Immature natural killer cell (primary cell): ENCODE data around the gene BBOX1. TPM values are rescaled to one million over a fixed set of nuclear protein-coding genes. Genes with fewer than 3 reads are reported as not detected.
"Not testable (repeated sequence)": the region's sequence is repeated elsewhere in the genome, so short reads cannot be mapped to it uniquely, and the experiment has no call there.

Experiments used
- DNase-seq, 3 donors: peaks; one replicate each; pipeline ENCODE4 v3.0.0; 2022; ENCODE audit warnings: mixed read lengths in 1 of 3
- H3K27ac Mint-ChIP-seq, 6 donors: one replicate each; pipeline ENCODE4 v1.8.0; 2020; ENCODE audit warnings: mixed read lengths in 6 of 6, mild to moderate bottlenecking in 5 of 6, inconsistent platforms in 4 of 6, moderate library complexity in 3 of 6
- H3K27me3 Mint-ChIP-seq, 3 donors: one replicate each; pipeline ENCODE4 v1.8.0; 2020 to 2021; ENCODE audit warnings: low read depth in 3 of 3, mild to moderate bottlenecking in 3 of 3, mixed read lengths in 3 of 3, moderate library complexity in 3 of 3, inconsistent platforms in 1 of 3
- H3K36me3 Mint-ChIP-seq, 3 donors: one replicate each; pipeline ENCODE4 v1.8.0; 2020; ENCODE audit warnings: mixed read lengths in 3 of 3, inconsistent platforms in 2 of 3, mild to moderate bottlenecking in 2 of 3
- H3K4me1 Mint-ChIP-seq, 2 donors: one replicate each; pipeline ENCODE4 v1.8.0; 2020; ENCODE audit warnings: inconsistent platforms in 2 of 2, mild to moderate bottlenecking in 2 of 2, mixed read lengths in 2 of 2, moderate library complexity in 1 of 2
- H3K4me3 Mint-ChIP-seq, 5 donors: one replicate each; pipeline ENCODE4 v1.8.0; 2020; ENCODE audit warnings: mild to moderate bottlenecking in 5 of 5, mixed read lengths in 5 of 5, inconsistent platforms in 3 of 5, moderate library complexity in 3 of 5
- H3K9me3 Mint-ChIP-seq, 6 donors: one replicate each; pipeline ENCODE4 v1.8.0; 2020; ENCODE audit warnings: mild to moderate bottlenecking in 6 of 6, mixed read lengths in 6 of 6, inconsistent platforms in 4 of 6, moderate library complexity in 3 of 6
- polyA plus RNA-seq, 3 donors: library from polyadenylated mRNA; unstranded; fragments of 300-500 nt; fragmentation: Illumina TruSeq; gene quantifications; one replicate each; pipeline ENCODE4 v1.2.3, GENCODE V29; 2021

BBOX1 gene, protein sequence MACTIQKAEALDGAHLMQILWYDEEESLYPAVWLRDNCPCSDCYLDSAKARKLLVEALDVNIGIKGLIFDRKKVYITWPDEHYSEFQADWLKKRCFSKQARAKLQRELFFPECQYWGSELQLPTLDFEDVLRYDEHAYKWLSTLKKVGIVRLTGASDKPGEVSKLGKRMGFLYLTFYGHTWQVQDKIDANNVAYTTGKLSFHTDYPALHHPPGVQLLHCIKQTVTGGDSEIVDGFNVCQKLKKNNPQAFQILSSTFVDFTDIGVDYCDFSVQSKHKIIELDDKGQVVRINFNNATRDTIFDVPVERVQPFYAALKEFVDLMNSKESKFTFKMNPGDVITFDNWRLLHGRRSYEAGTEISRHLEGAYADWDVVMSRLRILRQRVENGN
- not detected for polyA plus RNA-seq

DNA sequence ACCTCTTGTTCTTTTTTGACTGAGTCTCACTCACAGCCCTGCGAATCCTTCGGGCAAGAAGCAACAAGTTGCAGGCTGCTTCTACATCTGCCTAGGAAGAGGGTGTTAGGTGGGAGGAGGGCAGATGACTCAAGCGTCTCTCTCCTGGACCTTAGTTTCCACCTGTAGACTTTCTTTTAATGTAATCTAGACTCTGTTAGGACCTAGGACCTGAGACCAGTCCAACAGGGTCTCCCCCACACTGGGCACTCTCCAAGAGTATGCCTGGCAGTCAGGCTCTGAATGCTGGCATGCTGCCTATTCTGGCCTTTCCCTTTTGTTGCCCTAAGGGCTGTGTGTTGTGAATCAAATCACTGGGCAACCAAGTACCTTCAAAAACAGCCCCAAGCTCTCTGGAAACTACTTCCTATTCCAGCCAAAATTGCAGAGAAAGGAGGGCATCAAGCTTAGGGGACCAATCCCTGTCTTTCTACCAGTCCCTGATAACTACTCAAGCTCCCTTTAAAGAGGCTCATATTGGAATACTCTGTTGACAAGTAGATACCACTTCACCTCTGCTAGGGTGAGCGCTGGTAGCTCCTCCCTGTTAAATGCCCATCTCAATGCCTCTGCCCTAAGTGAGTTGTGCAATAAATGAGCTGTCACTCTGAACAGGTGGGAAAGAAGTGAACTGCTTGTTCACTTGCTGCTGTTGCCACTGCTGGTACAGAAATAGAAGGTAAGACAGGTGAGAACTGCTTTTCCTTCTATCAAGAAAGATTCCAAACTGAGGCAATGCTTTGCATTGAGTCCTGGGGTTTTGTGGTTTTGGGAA, at the start of gene BBOX1:
Gene BBOX1, plus strand, starts transcription at position 514 of the 814 bp plus-strand sequence. CDS start 14,616 bp downstream, outside the sequence.
- Mint-ChIP-seq H3K4me1 (no peaks in the 10 kb centered on the region), H3K9me3 (peaks cover 8 to 19% (median 11%) of the 10 kb centered on the region in 6 donors), H3K27ac (no peak within 1 kb of the TSS), H3K27me3 (no peaks in the 10 kb centered on the region), H3K36me3 (no peaks in the 10 kb centered on the region), H3K4me3 (no peak within 1 kb of the TSS)
- DNase-seq = no peak

DNA sequence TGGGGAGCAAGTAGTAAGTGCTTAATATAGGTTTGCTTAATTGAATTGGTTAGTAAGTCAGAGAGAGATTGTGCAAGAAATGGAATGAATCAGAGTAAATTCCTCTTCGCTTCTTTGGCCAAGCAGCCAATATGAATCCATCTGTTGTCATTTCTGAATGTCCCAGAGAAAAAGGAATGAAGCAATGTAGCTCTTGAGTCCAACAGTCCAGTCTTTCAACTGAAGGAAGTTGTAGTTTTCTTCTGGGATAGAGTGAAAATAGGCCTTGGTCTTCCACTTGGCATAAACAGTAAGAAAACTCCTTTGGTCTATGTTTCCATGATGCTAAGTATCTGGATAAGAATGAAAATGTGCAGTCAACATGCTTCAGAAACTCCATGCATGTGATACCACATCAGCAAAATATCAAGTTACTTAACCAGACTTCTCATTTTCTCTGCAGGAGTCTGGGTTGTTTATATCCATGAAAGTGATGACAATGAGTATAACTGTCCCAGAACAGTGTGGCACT, 48.5 kb upstream of the BBOX1 start:
- Mint-ChIP-seq H3K4me1 (no peaks in the 10 kb centered on the region), H3K4me3 (no peak overlapping the region), H3K27ac (no peak overlapping the region), H3K36me3 (no peaks in the 10 kb centered on the region), H3K9me3 (peaks cover 0 to 31% (median 9%) of the 10 kb centered on the region in 6 donors), H3K27me3 (no peaks in the 10 kb centered on the region)
- no peak for DNase-seq

DNA sequence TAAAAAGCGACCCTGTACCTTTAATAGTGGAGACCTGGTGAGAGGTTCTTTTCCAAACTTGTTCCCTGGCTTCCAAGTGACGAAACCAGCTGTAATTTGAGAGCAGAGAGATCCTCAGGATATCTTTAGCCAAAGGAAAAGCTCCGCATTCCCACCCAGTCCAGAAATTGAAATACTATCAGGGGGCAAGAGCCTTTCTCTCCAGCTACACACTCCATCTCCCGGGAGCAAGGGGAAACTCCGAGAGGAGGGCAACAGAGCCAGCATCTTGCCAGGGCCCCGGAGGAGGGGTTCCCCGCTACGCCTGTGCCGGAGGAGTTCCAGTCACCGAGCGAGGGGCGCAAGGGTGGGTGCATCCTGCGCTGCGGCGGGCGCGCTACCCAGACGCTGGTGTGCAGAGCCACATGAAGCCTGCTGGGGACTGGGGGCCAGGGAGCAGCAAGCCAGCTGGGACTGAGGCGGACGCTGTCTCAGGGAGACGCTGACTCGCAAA, 46.6 kb upstream of the BBOX1 start, which contains the start of gene FIBIN:
Gene FIBIN, plus strand, starts transcription at position 148 of the 493 bp plus-strand sequence. CDS start 415 bp downstream, outside the sequence.
- Mint-ChIP-seq H3K36me3 (no peaks in the 10 kb centered on the region), H3K27ac (no peak within 1 kb of the TSS), H3K4me3 (no peak within 1 kb of the TSS), H3K4me1 (no peaks in the 10 kb centered on the region), H3K9me3 (peaks cover 0 to 23% (median 5%) of the 10 kb centered on the region in 6 donors), H3K27me3 (no peaks in the 10 kb centered on the region)
- no peak for DNase-seq

DNA sequence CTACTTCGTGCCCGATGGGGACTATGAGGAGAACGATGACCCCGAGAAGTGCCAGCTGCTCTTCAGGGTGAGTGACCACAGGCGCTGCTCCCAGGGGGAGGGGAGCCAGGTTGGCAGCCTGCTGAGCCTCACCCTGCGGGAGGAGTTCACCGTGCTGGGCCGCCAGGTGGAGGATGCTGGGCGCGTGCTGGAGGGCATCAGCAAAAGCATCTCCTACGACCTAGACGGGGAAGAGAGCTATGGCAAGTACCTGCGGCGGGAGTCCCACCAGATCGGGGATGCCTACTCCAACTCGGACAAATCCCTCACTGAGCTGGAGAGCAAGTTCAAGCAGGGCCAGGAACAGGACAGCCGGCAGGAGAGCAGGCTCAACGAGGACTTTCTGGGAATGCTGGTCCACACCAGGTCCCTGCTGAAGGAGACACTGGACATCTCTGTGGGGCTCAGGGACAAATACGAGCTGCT, 46.0 kb upstream of the BBOX1 start:
- no peak for DNase-seq
- Mint-ChIP-seq H3K27me3 (no peaks in the 10 kb centered on the region), H3K4me1 (no peaks in the 10 kb centered on the region), H3K9me3 (peaks cover 0 to 28% (median 5%) of the 10 kb centered on the region in 6 donors), H3K4me3 (no peak overlapping the region), H3K36me3 (no peaks in the 10 kb centered on the region), H3K27ac (no peak overlapping the region)

DNA sequence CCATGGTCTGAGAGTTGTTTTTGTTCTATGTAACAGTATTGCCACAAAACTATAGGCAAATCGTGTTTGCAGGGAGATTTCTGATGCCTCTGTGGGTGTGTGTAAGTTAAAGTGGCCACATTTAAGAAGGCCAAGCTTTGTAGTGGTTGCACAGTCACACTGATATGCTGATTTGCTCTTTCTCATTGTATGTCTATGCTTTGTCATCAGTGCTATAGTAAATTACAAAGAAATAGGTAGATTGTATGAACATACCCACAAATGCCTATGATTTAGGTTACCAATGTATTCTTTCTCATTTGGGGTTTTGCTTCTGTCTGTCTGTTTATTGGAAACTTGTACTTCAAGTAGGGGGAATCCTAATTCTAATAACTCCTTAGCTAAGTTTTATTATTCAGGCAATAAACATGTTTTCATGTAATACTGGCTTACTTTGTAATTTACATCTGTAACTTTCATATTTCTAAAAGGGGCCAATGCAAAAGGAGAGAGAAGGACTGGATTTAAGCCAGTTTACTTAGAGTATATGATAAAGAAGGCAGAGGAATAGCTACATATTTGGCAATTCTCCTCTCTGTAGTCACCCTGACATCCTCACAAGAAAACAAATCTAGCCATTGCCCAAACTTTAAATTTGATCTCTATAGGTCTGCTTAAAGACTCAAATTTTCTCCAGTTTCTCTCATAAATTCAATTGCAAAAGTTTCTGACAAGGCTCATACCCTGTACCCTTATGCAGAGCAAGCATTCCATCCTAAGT, 44.7 kb upstream of the BBOX1 start:
- DNase-seq = no peak
- Mint-ChIP-seq H3K27me3 (peaks cover 0 to 2% (median 0%) of the 10 kb centered on the region in 3 donors), H3K4me1 (no peaks in the 10 kb centered on the region), H3K27ac (no peak overlapping the region), H3K9me3 (peaks cover 0 to 28% (median 6%) of the 10 kb centered on the region in 6 donors), H3K36me3 (no peaks in the 10 kb centered on the region), H3K4me3 (no peak overlapping the region)

DNA sequence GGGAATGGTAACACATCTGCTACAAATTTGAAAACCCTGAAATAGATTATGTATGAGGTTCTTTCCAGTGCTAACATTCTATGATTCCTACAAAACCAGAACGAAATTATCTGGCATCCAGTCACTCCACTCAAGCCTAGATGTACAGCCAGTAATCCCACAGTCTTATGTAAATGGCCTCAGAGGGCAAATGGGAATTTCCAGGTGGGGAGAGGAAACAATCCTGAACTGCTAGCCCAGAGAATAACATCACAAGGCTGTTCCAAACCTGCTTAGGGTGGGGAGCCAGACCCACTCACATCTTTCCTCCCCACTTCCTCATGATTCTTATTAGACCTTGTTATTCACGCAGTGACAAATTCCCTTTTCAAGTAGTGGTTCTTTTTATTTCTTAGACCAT, 43.2 kb upstream of the BBOX1 start:
- DNase-seq = no peak
- Mint-ChIP-seq H3K9me3 (peaks cover 0 to 28% (median 4%) of the 10 kb centered on the region in 6 donors), H3K27ac (no peak overlapping the region), H3K4me3 (no peak overlapping the region), H3K4me1 (no peaks in the 10 kb centered on the region), H3K27me3 (peaks cover 0 to 2% (median 0%) of the 10 kb centered on the region in 3 donors), H3K36me3 (no peaks in the 10 kb centered on the region)

DNA sequence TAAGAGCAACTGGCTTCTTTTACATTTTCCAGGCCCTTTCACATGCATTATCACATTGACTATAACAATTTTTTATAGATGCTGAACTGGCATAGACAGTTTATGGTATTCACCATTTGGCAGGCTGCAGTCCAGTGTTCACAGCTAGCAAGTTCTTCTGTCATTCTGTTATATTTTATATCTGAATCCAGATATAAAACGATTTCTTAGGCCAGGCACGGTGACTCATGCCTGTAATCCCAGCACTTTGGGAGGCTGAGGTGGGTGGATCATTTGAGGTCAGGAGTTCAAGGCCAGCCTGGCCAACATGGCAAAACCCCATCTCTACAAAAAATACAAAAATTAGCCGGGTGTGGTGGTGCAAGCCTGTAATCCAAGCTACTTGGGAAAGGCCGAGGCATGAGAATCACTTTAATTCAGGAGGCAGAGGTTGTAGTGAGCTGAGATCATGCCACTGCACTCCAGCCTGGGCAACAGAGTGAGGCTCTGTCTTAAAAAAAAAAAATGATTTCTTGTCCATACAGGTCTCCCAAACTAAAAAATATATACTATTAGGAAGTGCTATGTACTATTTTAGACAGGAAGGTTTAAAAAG, 39.4 kb upstream of the BBOX1 start:
- H3K27ac Mint-ChIP-seq = not testable (repeated sequence)
- peaks cover 0 to 32% (median 4%) of the 10 kb centered on the region in 6 donors for H3K9me3 Mint-ChIP-seq

DNA sequence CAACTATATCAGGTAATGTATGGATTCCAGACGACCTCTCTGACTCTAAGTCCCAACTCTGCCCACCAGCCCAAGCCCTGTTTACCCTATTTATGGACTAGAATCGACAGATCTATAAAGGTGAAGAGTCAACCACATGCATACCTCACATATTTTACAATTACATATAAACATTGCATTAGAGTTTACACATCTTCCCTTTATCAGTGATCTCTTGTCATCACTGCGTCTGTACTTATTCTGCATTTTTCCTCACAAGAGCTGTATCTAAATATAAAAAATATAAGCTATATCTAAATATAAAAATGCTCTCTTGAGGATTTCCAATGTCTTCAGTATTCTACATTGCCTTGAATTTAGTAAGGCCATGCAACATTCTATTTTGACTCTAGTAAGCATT, 38.2 kb upstream of the BBOX1 start:
- H3K36me3 Mint-ChIP-seq = no peaks in the 10 kb centered on the region
- no peaks in the 10 kb centered on the region for H3K4me1 Mint-ChIP-seq
- DNase-seq = no peak
- no peak overlapping the region for H3K27ac Mint-ChIP-seq
- peaks cover 0 to 2% (median 0%) of the 10 kb centered on the region in 3 donors for H3K27me3 Mint-ChIP-seq
- peaks cover 0 to 28% (median 3%) of the 10 kb centered on the region in 6 donors for H3K9me3 Mint-ChIP-seq
- H3K4me3 Mint-ChIP-seq = no peak overlapping the region

More for the DNA sequence above, 39.4 kb upstream of the BBOX1 start:
- not testable (repeated sequence) for H3K4me3 Mint-ChIP-seq, H3K27me3 Mint-ChIP-seq, H3K4me1 Mint-ChIP-seq, H3K36me3 Mint-ChIP-seq, DNase-seq

DNA sequence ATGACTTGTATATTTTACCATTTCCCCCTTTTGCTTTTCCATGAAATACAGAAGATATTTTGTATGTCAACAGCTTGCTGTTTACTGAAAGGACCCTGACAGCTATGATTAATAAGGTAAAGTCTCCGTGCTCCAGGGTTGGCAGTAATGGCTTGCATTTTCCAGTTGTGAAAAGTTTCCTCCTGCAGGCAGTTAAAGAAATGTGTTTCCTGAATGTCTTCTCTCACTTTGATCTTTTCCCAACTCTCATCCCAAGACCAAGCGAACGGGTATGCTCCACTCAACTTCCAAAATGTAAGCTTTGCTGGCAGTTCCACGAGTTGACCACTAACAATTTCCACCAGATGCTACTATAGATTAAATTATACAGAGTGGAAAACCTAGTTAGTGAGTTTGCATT, 37.8 kb upstream of the BBOX1 start:
- no peaks in the 10 kb centered on the region for H3K36me3 Mint-ChIP-seq

DNA sequence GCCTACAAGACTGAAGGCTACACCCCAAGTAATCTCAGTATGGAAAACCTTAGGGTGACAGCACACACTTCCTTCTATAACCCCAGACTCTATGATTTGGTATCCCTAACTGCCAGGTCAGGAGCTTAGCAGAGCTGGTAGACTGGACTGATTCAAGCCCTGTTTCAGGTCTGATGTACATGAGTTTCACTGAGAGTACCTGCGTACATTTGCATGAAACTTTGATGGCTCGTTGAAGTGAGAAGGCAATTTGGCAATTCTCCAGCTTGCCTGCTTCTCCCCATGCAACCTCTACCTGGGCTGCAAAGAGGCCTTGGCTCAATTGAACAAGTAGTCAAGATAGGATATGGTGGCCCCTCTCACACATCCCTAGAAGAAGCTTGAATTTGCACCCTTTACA, 36.5 kb upstream of the BBOX1 start:
- H3K27me3 Mint-ChIP-seq = peaks cover 0 to 2% (median 0%) of the 10 kb centered on the region in 3 donors
- DNase-seq = no peak
- no peaks in the 10 kb centered on the region for H3K36me3 Mint-ChIP-seq
- H3K4me1 Mint-ChIP-seq = no peaks in the 10 kb centered on the region
- H3K27ac Mint-ChIP-seq = no peak overlapping the region
- H3K9me3 Mint-ChIP-seq = peaks cover 0 to 32% (median 3%) of the 10 kb centered on the region in 6 donors
- no peak overlapping the region for H3K4me3 Mint-ChIP-seq

More for the DNA sequence above, 37.8 kb upstream of the BBOX1 start:
- no peak overlapping the region for H3K4me3 Mint-ChIP-seq
- H3K9me3 Mint-ChIP-seq = peaks cover 0 to 29% (median 3%) of the 10 kb centered on the region in 6 donors
- peaks cover 0 to 2% (median 0%) of the 10 kb centered on the region in 3 donors for H3K27me3 Mint-ChIP-seq
- H3K4me1 Mint-ChIP-seq = no peaks in the 10 kb centered on the region
- no peak overlapping the region for H3K27ac Mint-ChIP-seq
- no peak for DNase-seq

DNA sequence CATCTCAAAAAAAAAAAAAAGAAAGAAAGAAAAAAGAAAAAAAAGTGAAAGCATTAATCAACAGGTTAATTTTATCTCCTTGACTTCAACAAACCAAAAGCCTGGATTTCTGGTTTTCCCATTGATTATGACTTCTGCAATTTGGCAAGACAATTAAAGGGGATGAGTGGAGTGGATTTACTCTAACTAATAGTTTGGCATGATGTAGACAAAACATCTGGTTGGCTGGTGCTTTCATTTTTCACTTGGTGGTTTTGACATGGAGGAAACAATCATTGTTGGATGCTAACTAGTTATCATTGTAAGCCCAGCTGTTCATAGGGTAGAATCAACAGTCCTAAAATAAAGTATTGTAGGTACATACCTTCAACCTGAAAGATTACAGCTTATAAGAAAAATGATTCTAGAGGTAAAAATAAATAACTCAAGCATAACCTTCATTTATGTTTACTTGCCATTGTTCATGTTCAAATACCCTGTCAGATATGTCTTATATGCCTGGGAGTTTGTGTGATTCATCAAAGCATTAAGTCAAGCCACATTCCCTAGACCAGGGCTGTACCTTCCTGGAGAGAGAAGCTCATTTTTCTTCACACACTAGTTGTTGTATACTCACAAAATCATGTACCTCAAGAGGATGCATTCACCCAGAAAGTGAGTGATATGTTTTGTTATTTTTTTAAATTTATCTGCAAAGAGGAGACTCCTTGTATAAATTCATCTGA, 31.6 kb upstream of the BBOX1 start:
- Mint-ChIP-seq H3K27ac (no peak overlapping the region), H3K27me3 (no peaks in the 10 kb centered on the region), H3K4me1 (no peaks in the 10 kb centered on the region), H3K36me3 (no peaks in the 10 kb centered on the region), H3K4me3 (no peak overlapping the region), H3K9me3 (peaks cover 0 to 27% (median 2%) of the 10 kb centered on the region in 6 donors)
- DNase-seq = no peak

DNA sequence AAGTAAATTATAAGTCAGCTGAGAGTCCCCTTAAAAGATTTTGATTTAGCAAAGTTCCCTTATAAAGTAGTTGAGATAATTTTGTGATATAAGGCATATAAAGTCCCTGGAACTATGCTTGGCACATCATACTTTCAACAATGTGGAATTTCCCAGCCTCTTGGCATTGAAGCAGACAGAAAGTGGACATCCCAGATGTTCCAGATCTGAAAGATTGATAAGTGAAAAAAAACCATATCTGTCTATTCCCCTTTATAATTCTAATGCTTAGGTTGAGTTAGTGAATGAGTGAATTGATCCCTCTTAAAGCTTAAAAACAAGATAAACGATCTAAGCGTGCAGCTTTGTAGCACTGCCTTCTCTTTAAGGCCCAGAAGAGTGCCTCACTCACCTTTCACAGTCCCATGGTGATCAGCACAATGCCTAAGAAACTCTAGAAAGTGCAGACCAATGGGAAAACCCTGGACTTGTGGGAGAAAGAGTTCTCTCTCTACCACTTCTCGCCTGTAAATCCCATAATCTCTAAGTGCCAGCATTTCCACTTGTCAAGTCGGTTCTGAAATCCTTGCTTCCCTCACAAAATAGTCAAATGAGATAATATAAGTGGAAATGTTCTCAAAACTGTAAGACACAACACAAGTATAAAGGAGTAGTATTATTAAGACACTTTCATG, 28.9 kb upstream of the BBOX1 start:
- H3K27ac Mint-ChIP-seq = no peak overlapping the region

More for the DNA sequence above, 28.9 kb upstream of the BBOX1 start:
- H3K4me3 Mint-ChIP-seq = no peak overlapping the region
- peaks cover 0 to 21% (median 2%) of the 10 kb centered on the region in 6 donors for H3K9me3 Mint-ChIP-seq
- H3K27me3 Mint-ChIP-seq = peaks cover 0 to 2% (median 0%) of the 10 kb centered on the region in 3 donors
- no peak for DNase-seq
- no peaks in the 10 kb centered on the region for H3K36me3 Mint-ChIP-seq
- H3K4me1 Mint-ChIP-seq = no peaks in the 10 kb centered on the region
